NB4 (cell line): ENCODE data around the gene CYTH1.

ENCODE experiments used
- DNase-seq: peaks from one replicate; pipeline ENCODE4 v3.0.0; 2010; ENCODE audit warnings: low read depth
- H3K4me3 ChIP-seq: one replicate; pipeline ENCODE4 v1.5.1; 2011; ENCODE audit warnings: mild to moderate bottlenecking, low read depth, low read length, moderate library complexity
- CTCF ChIP-seq: IDR thresholded peaks from one replicate; pipeline ENCODE4 v1.5.1; 2012; ENCODE audit warnings: low read depth, low read length
- MAX ChIP-seq: IDR thresholded peaks from 2 replicates; pipeline ENCODE4 v1.6.1; 2011; ENCODE audit warnings: low read depth, low read length
- MYC ChIP-seq: IDR thresholded peaks from 2 replicates; pipeline ENCODE4 v1.6.1; 2011; ENCODE audit warnings: low read depth, low read length
- POLR2A ChIP-seq: IDR thresholded peaks from 2 replicates; pipeline ENCODE4 v1.6.1; 2011; ENCODE audit warnings: mild to moderate bottlenecking; ENCODE audit not compliant: insufficient read length; ENCODE audit errors: extremely low read depth

The CYTH1 gene

GRCh38 chr17:78794864-78795640, 13.0 kb upstream of the CYTH1 start:
- DNase-seq = no peak
- TF ChIP-seq MYC (no peak), POLR2A (no peak), MAX (no peak), CTCF (no peak)
- no peak overlapping the region for H3K4me3 ChIP-seq

- no peak for DNase-seq
- TF ChIP-seq MYC = no peak
- no peak for TF ChIP-seq CTCF
- TF ChIP-seq POLR2A = no peak
- TF ChIP-seq MAX = no peak
- no peak overlapping the region for H3K4me3 ChIP-seq
These were observed 12.3 kb upstream of the CYTH1 start for GRCh38 chr17:78794399-78794798.

GRCh38 chr17:78793968-78794367, 11.9 kb upstream of the CYTH1 start:
- H3K4me3 ChIP-seq = no peak overlapping the region
- no peak for TF ChIP-seq MAX
- no peak for TF ChIP-seq CTCF
- no peak for TF ChIP-seq POLR2A
- no peak for TF ChIP-seq MYC
- no peak for DNase-seq

GRCh38 chr17:78793415-78793814, 11.3 kb upstream of the CYTH1 start:
- H3K4me3 ChIP-seq = no peak overlapping the region
- no peak for TF ChIP-seq POLR2A
- no peak for TF ChIP-seq MYC
- no peak for TF ChIP-seq CTCF
- no peak for TF ChIP-seq MAX
- DNase-seq = no peak

GRCh38 chr17:78791840-78792709, 10.0 kb upstream of the CYTH1 start:
- TF ChIP-seq MAX (no peak), POLR2A (no peak), MYC (no peak), CTCF (no peak)
- no peak for DNase-seq
- no peak overlapping the region for H3K4me3 ChIP-seq
